GM21576 (cell line): ENCODE results near the gene MCTP2.

Source experiments
- ATAC-seq: cut with Tn5 transposase; IDR thresholded peaks from one replicate; pipeline ENCODE4 v1.9.1; 2021; ENCODE audit warnings: mild to moderate bottlenecking, moderate library complexity; ENCODE audit not compliant: unreplicated experiment

Gene MCTP2

GRCh38 chr15:94523873-94524272, 292.5 kb downstream of the MCTP2 start:
- ATAC-seq: no peak

- ATAC-seq: no peak
These were observed 293.2 kb downstream of the MCTP2 start for GRCh38 chr15:94524565-94524964.

- ATAC-seq: no peak
These were observed 294.8 kb downstream of the MCTP2 start for GRCh38 chr15:94526071-94526689.

- ATAC-seq: no peak
These were observed 300.9 kb downstream of the MCTP2 start for GRCh38 chr15:94532226-94532625.
